NCI-H2029 (cell line): ENCODE measurements around the gene DGKD.

Source experiments
- DNase-seq: peaks from one replicate; lab custom pipeline; 2025; lab: John Stamatoyannopoulos, UW

Gene DGKD

GRCh38 chr2:233429175-233429897 lies 75.0 kb downstream of the DGKD start:
- no peak for DNase-seq

DNA sequence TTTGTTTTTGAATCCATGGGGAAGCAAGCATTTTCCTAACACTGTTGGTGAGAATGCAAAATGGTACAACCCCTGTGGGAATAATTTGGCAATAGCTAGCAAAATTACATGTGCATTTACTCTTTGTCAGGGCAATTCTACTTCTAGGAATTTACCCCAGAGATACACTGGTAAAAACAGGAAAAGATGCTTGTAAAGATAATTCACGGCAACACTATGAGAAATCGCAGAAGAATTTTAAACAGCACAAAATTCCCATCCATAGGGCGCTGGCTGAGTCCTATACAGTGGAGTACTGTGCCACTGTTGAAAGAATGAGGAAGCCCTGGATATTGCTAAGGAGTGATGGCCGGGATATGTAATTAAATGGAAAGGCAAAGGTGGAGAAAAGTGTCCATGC lies 75.8 kb downstream of the DGKD start:
- DNase-seq: no peak

DNA sequence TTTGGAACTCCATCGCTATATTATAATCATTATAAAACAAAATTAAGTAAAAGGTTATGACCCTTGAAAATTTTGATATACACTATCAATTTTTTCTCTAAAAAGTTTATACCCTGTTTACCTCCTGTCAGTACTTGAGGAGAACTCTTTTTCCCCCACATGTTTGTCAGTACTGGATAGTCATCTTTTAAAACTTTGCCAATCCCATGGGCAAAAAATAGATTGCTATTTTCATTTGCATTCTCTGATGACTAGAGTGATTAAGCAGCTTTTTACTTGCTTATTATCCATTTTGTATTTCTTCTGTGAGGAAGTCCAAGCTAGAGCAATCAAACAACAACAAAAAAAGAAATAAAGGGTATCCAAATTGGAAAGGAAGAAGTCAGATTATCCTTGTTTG lies 76.4 kb downstream of the DGKD start:
- DNase-seq: no peak

DNA sequence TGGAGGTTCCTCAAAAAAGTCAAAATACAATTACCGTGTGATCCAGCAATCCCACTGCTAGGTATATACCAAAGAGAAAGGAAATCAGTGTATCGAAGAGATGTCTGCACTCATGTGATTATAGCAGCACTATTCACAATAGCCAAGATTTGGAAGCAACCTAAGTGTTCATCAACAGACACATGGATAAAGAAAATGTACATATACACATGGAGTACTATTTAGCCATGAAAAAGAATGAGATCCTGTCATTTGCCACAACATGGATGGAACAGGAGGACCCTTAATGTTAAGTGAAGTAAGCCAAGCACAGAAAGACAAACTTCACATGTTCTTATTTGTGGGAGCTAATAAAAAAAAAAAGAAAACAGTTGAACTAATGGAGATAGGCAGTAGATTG lies 78.7 kb downstream of the DGKD start:
- DNase-seq: no peak

DNA sequence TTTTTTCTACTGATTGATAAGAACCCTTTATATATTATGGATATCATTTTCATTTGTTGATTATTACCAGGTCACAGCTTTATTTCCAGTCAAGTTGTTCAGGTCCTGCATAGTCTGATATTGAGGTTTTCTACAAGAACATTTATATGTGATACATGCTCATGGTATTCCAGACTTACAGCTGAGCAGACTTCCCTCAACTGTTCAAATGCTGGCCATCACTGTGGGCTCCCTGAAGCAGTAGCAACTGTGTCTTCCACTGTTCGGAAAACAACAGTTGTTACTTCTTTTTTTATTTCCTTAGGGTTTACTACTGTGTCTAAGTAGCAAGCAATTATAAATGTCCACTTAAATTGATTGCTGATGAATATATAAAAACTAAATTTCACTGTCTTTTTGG lies 79.5 kb downstream of the DGKD start:
- DNase-seq: no peak

GRCh38 chr2:233434666-233435330 lies 80.5 kb downstream of the DGKD start:
- DNase-seq: no peak

DNA sequence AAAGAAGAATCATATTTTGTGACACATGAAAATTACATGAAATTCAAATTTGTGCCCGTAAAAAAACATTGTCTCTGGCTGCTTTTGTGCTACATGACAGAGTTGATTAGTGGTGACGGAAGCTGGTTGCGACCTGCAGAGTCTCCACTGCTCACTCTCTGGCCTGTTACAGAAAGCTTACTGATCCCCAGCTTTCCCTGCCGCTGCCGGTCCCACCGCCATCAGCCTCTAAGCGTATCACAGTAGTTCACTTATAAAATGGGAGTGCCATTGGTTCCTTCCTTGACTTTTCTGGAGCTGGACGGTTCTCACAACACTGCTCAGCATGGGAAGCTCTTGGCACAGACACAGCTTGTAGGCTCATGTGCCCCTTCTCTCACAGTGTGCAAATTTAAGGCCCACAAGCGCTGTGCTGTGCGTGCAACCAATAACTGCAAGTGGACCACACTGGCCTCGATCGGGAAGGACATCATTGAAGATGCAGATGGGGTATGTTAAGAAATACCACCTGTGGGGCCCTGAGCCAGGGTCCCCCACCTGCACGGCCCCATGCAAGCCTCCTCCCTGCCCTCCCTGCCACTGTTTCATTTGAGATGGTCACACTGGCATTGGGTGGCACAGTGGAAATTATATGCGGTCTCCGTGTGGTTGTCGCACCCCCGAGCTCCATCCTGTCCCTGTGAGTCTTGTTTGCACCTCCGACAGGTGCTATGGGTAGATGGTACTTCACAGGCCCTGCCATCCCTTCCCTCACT lies 81.3 kb downstream of the DGKD start:
- DNase-seq: no peak

GRCh38 chr2:233436191-233436581 lies 81.9 kb downstream of the DGKD start:
- DNase-seq: no peak

GRCh38 chr2:233436691-233437438 lies 82.6 kb downstream of the DGKD start:
- no peak for DNase-seq

- no peak for DNase-seq
These were observed 83.2 kb downstream of the DGKD start for GRCh38 chr2:233437439-233437955.

GRCh38 chr2:233438573-233439147 lies 84.4 kb downstream of the DGKD start:
- no peak for DNase-seq

GRCh38 chr2:233439191-233439590 lies 84.9 kb downstream of the DGKD start:
- DNase-seq: no peak

GRCh38 chr2:233440314-233440713 lies 86.0 kb downstream of the DGKD start:
- DNase-seq: no peak

DNA sequence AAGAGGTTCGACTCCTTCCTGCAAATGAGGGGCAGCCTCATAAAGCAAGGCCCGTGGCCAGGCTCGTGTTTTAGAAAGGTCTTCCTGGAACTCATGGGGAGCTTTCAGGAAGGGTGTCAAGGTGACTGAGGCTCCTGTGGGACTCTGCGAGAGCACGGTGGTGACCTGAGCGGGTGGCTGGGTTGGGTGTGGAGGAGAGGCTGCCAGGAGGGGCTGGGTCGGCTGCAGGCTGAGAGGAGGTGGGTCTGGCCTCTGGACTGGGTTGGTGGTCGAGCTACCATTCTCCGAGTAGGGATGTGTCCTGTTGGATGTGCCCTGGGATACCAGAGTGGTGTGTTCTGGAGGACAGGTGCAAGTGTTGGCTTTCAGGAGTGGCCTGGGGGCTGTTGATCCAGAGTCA lies 86.4 kb downstream of the DGKD start:
- no peak for DNase-seq

DNA sequence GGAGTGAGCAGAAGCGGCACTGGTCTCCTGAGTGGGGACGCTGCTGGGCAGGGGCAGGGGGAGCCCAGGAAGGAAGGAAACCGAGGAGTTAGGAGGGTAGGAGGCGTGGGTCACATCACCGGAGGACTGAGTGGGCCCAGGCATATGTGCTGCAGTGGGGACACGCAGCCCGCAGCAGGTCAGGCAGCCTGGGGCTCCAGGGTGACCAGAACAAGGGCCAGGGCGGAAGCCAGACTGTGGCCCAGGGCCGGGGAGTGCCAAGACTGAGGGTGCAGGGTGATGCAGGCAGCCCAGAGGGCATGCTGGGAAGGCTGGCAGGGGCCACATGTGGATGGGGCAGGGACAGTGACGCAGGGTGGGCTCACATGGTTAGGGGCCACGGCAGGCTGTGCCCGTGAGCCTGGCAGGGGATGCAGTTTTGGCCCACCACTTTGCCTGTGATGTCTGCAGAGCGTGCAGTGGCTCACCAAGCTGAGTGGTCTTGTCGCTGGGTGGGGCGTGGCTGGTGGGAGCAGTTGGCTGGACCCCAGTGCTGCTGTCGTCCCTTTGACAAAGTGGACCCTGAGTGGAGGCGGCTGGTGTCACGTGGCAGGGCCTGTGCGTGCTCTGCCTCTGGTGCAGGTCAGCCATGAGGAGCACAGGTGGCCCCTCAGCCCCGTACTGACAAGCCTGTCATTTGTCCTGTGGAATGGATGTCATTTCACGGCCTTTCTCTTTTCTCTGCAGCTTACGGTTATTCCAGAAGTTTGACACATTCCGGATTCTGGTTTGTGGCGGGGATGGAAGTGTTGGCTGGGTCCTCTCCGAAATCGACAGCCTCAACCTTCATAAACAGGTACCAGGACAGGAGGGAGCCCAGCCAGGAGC lies 87.1 kb downstream of the DGKD start:
- no peak for DNase-seq

DNA sequence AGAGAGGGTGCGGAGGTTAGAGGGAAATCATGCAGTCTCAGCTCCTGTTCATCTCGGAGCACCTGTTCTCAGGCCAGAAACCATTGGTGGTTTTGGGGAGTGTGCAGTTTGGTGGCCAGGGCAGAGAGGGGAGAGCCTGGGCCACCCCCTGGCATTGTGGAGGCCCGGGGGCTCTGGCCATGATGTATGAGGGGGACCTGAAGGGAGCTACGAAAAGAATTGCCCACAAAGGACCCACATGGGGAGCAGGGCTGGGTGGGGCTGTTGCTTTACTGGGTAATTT lies 87.7 kb downstream of the DGKD start:
- no peak for DNase-seq

DNA sequence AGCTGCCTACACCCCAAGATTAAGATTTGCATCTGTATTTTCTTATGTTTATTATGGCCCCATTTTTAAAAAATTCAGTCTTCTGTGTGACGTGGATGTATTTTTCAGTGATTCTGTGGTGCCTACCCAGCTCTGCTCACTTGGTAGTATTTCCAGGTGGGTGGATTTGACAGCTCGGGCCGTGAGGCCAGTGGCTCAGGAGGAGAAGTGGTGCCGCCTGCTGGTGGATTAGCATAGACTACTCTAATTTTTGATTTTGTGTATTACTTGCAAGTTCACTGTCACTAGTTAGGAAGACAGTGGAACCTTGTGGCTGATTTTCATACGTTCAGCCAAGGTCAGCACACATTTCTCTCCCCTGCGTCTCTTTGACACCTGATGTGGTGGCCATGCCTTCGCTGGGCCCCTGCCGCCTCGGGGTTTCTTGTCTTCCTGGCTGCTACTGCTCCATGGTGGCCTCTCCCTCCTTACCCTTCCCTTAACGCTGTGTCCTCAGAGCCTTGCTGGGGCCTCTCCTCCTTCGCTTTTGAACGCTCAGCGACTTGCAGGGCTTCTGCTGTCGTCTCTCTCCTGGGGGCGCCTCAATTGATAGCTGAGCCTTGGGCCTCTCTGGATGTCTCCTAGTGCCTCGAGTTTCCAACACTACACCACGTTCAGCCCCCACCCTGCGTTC lies 89.4 kb downstream of the DGKD start:
- DNase-seq: peak; percentile 72

DNA sequence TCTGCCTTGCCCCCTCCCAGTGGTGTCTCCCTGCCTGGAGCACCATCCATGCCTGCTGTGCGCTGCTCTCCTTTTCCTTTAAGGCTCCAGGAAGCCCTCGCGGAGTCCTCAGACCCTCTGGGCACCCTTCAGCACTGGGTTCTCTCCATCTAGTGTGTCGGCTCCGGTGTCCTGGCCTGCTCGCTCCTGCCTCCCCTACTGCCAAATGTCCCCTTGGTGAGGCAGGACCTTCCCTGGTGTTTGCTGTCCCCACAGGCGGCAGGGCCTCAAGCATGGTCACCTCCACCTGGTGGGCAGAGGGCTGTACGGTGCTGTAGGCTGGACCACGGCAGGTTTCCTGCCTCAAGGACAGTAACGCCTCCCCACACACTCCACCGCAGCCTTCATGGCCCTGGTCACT lies 90.2 kb downstream of the DGKD start:
- no peak for DNase-seq

DNA sequence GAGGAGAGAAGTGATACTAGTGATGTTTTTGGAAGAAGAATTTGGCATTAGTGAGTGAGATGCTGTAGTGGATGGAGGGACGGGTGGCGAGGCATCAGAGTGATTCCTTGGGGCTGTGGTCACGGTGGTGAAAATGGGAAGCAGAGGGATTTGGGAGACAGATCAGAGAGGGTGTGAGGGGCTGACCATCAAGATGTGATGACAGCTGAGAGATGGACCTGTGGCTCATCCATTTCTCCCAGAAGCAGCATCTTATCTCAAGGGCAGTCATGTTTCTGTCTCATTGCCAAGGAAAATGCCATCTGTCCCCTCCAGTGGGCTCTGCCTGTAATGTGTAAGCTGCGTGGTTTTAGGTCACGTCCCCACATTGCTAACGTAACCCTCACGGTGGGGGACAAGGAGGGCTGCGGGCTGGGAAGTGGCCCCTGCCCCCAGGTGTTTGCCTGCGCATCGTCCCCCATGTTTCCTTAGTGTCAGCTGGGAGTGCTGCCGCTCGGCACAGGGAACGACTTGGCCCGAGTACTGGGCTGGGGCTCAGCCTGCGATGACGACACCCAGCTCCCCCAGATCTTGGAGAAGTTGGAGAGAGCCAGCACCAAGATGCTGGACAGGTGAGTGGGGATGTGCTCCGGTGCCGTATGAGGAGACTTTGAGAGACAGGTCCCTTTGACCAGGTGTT lies 91.0 kb downstream of the DGKD start:
- DNase-seq: no peak

DNA sequence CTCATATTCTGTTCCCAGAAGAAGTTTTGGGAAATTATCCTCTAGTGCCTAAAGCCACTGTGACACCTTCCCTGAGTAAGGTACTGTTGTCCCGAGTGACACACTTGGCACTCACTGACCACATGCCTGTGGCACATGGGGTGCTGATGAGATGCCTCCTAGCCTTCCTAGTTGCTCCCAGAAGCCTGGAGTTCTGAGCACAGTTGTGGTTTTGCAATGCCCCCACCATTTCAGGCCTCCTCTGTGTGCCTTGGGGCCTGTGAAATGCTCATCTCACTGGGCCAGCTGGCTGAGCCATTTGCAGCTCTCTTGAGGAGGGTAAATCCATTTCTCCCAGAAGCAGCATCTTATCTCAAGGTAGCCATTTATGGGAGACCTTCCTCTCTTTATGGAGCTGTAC lies 91.8 kb downstream of the DGKD start:
- DNase-seq: no peak
